Non-pigmented ciliary epithelial cell (primary cell): ENCODE measurements around the gene STPG3.

Source experiments
- DNase-seq: peaks from one replicate; pipeline ENCODE4 v3.0.0-alpha.2; 2010; ENCODE audit warnings: low read depth

The STPG3 gene

GRCh38 chr9:137222190-137223077 is 28.7 kb upstream of the STPG3 start, which contains the start of gene RNF208:
Gene RNF208, minus strand, starts transcription at chr9:137222240. Its CDS starts 1,028 bp downstream, at chr9:137221212.
- DNase-seq: no peak

- DNase-seq: peak; percentile 88
Measured at GRCh38 chr9:137223078-137223970, 27.8 kb upstream of the STPG3 start.

GRCh38 chr9:137224830-137225694 is 26.0 kb upstream of the STPG3 start, which contains the start of gene CYSRT1:
Gene CYSRT1, plus strand, starts transcription at chr9:137225174. Its CDS starts 448 bp downstream, at chr9:137225622.
- no peak for DNase-seq

- no peak for DNase-seq
Measured at GRCh38 chr9:137225699-137226331, 25.3 kb upstream of the STPG3 start.

GRCh38 chr9:137226338-137227053 is 24.6 kb upstream of the STPG3 start:
- no peak for DNase-seq

- no peak for DNase-seq
Measured at GRCh38 chr9:137227054-137227852, 23.8 kb upstream of the STPG3 start, which contains the start of gene RNF224. Gene RNF224, plus strand, starts transcription at chr9:137227502. Its CDS starts 834 bp downstream, at chr9:137228336.

GRCh38 chr9:137227853-137228505 is 23.1 kb upstream of the STPG3 start:
- DNase-seq: no peak

- no peak for DNase-seq
Measured at GRCh38 chr9:137228506-137228967, 22.5 kb upstream of the STPG3 start.

GRCh38 chr9:137228968-137229896 is 21.9 kb upstream of the STPG3 start:
- no peak for DNase-seq

GRCh38 chr9:137229903-137230704 is 21.0 kb upstream of the STPG3 start:
- DNase-seq: no peak

GRCh38 chr9:137230705-137231371 is 20.2 kb upstream of the STPG3 start, which contains the start of gene SLC34A3:
Gene SLC34A3, plus strand, starts transcription at chr9:137230901. Its CDS starts 802 bp downstream, at chr9:137231703.
- no peak for DNase-seq

- no peak for DNase-seq
Measured at GRCh38 chr9:137231372-137232039, 19.6 kb upstream of the STPG3 start.

GRCh38 chr9:137232101-137232500 is 19.0 kb upstream of the STPG3 start:
- no peak for DNase-seq

- no peak for DNase-seq
Measured at GRCh38 chr9:137232510-137232909, 18.6 kb upstream of the STPG3 start.

- no peak for DNase-seq
Measured at GRCh38 chr9:137233143-137233980, 17.7 kb upstream of the STPG3 start.
